ENCODE measurements around the gene FAM149A. TPM values are rescaled to one million over a fixed set of nuclear protein-coding genes. Genes with fewer than 3 reads are reported as not detected.

Gene FAM149A
- total RNA-seq, result 0.47 and 1.1 TPM in 2 replicates

GRCh38 chr4:186104114-186104889 lies at the start of gene FAM149A:
TSS of gene FAM149A (plus strand) at chr4:186104704.

GRCh38 chr4:186068581-186069348 lies 35.7 kb upstream of the FAM149A start, which contains the start of gene TLR3:
TSS of gene TLR3 (plus strand) at chr4:186069156. CDS start at chr4:186076620, 7,464 bp downstream.

DNA sequence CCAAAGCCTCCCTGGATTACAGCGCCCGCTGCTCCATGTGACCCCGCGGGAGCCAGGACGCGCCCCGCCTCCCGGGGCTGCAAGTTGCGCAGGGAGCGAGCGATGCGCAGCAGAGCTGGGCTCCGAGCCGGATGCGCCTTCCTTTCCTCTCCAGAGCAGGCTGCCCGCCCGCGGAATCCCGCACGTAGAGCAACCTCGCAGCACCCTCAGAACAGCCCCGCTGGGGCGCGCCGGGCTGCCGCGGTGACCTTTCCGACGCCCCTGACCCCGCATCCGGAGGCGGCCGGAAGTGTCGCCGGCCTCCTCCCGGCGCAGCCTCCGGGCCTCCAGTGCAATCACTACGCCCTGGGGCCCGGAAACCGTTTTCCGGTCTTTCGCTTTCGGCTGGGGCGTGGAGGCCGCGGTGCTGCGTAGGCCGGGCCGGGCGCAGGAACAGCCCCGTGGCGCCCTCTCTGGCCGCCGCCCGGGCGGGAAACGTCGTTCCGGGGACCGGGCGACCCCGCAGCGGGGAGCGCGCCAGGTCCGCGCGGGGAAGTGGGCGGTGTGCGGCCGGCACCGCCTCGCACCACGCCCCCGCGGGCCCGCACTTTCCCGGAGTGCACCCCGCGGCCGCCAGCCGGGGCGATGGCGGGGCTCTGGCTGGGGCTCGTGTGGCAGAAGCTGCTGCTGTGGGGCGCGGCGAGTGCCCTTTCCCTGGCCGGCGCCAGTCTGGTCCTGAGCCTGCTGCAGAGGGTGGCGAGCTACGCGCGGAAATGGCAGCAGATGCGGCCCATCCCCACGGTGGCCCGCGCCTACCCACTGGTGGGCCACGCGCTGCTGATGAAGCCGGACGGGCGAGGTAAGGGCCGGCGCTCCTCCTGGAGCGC lies 86.9 kb downstream of the FAM149A start, which contains the start of gene CYP4V2:
Gene CYP4V2, plus strand, starts transcription at position 368 of the 866 bp plus-strand sequence. Its CDS starts 257 bp downstream, at position 625.

Other genes with a start within 250 kb of the FAM149A start
- gene TLR3, start 35.5 kb upstream of the FAM149A start, total RNA-seq, result 8.1 and 9.6 TPM in 2 replicates
- gene CYP4V2, start 86.9 kb downstream of the FAM149A start, total RNA-seq, result 4.3 and 4.5 TPM in 2 replicates
- gene KLKB1, start 122.8 kb downstream of the FAM149A start, total RNA-seq, result not detected in 2 replicates
- not detected in 2 replicates for gene F11, start 161.5 kb downstream of the FAM149A start, total RNA-seq